Peyer's patch (tissue), 4 donors: ENCODE results near the gene HLCS.

Experiments used
- CTCF ChIP-seq, 6 experiments: fragments of 450-650 bp in 4 of 6; fragments of 200-600 bp in 2 of 6; sonication (generic) in 1 of 6; IDR thresholded peaks; one replicate each; pipeline ENCODE4 v1.5.1; 2017 to 2019; ENCODE audit warnings: antibody characterized with exemption in 6 of 6, mild to moderate bottlenecking in 3 of 6, moderate library complexity in 1 of 6
- POLR2A ChIP-seq, 2 donors: fragments of 450-650 bp; IDR thresholded peaks; one replicate each; pipeline ENCODE4 v1.5.1; 2017; ENCODE audit warnings: antibody characterized with exemption in 2 of 2, mild to moderate bottlenecking in 2 of 2, moderate library complexity in 2 of 2

DNA sequence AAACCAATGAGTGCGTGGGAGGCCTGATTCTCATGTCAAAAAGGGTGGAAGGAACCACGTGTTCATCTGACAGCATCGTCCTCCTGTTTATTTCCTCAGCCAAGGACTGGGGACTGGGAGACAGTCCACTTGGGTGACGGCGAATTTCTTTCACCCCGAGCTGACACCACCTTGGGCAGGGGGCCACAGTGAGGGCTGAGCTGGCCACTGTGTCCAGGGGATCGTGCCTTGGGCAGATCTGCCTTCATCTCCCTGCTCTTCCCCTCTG is 145.5 kb downstream of the HLCS start:
- no peak for TF ChIP-seq CTCF (IDR thresholded peaks at IDR 0.05)
- no peak for TF ChIP-seq POLR2A (IDR thresholded peaks at IDR 0.05)
